IMR-90 (cell line): ENCODE data around the gene ISLR2. TPM values are rescaled to one million over a fixed set of nuclear protein-coding genes. Genes with fewer than 3 reads are reported as not detected.

Experiments
- ATAC-seq: fragments of 200-7000 bp; cut with Tn5 transposase; 2 replicates; pipeline ENCODE4 v1.9.1; 2020; ENCODE audit warnings: low read depth, mild to moderate bottlenecking, moderate library complexity
- BruUV-seq: library from RNA; stranded (reverse); fragments of 400-500 nt; replicated peaks from 2 replicates; lab custom pipeline; 2021; lab: Mats Ljungman, UMichigan
- CTCF ChIA-PET: fragments of 300-600 bp; formaldehyde crosslinking; extraction: SDS; loops from one replicate; lab custom pipeline; 2021; ENCODE audit warnings: antibody characterized with exemption; lab: Yijun Ruan, JAX
- POLR2A ChIA-PET: fragments of 300-600 bp; sonication (Branson Sonifier 250); formaldehyde crosslinking; loops from one replicate; lab custom pipeline; 2022; ENCODE audit warnings: antibody characterized with exemption; ENCODE audit not compliant: unreplicated experiment; lab: Charles Lee
- DNase-seq: peaks from one replicate; pipeline ENCODE4 v3.0.0; 2013
- H2AFZ ChIP-seq: replicated peaks from 2 replicates; pipeline ENCODE3; 2013; ENCODE audit warnings: low read length, mild to moderate bottlenecking; ENCODE audit not compliant: poor library complexity
- H2AK5ac ChIP-seq: 2 replicates; pipeline ENCODE4 v1.6.1; 2013; ENCODE audit warnings: low read depth, low read length, inconsistent platforms
- H2AK9ac ChIP-seq: replicated peaks from 2 replicates; pipeline ENCODE3; 2013; ENCODE audit warnings: mild to moderate bottlenecking, low read depth, low read length, moderate library complexity; ENCODE audit not compliant: poor library complexity
- H2BK120ac ChIP-seq: 2 replicates; pipeline ENCODE4 v1.6.1; 2013; ENCODE audit warnings: low read depth, low read length, inconsistent platforms
- H2BK15ac ChIP-seq: 3 replicates; pipeline ENCODE4 v1.6.1; 2013; ENCODE audit warnings: low read depth, low read length, inconsistent platforms
- H2BK20ac ChIP-seq: 2 replicates; pipeline ENCODE4 v1.6.1; 2013; ENCODE audit warnings: low read depth, mild to moderate bottlenecking, inconsistent platforms, low read length, moderate library complexity
- H2BK5ac ChIP-seq: 2 replicates; pipeline ENCODE4 v1.6.1; 2013; ENCODE audit warnings: mild to moderate bottlenecking, low read depth, low read length, inconsistent platforms; ENCODE audit not compliant: poor library complexity, severe bottlenecking
- H3K14ac ChIP-seq: replicated peaks from 2 replicates; pipeline ENCODE4 v1.6.1; 2013; ENCODE audit warnings: low read depth, low read length, inconsistent platforms
- H3K18ac ChIP-seq: 2 replicates; pipeline ENCODE4 v1.6.1; 2013; ENCODE audit warnings: low read depth, low read length, control low read depth
- H3K23ac ChIP-seq: 2 replicates; pipeline ENCODE4 v1.6.1; 2013; ENCODE audit warnings: low read depth, low read length, inconsistent platforms
- H3K27ac ChIP-seq: 2 replicates; pipeline ENCODE4 v1.5.1; 2013; ENCODE audit warnings: mild to moderate bottlenecking, control low read depth, low read length; ENCODE audit not compliant: insufficient read depth
- H3K27me3 ChIP-seq: 2 replicates; pipeline ENCODE4 v1.6.1; 2013; ENCODE audit warnings: low read length; ENCODE audit not compliant: control insufficient read depth, insufficient read depth
- H3K36me3 ChIP-seq: 2 replicates; pipeline ENCODE4 v1.6.1; 2013; ENCODE audit warnings: low read length, mixed read lengths; ENCODE audit not compliant: control insufficient read depth, insufficient read depth
- H3K4ac ChIP-seq: 2 replicates; pipeline ENCODE4 v1.6.1; 2013; ENCODE audit warnings: low read depth, low read length, inconsistent platforms
- H3K4me1 ChIP-seq: 2 replicates; pipeline ENCODE4 v1.6.1; 2013; ENCODE audit warnings: low read length, mixed read lengths; ENCODE audit not compliant: control insufficient read depth, insufficient read depth
- H3K4me2 ChIP-seq: 2 replicates; pipeline ENCODE4 v1.6.1; 2013; ENCODE audit warnings: low read depth, mild to moderate bottlenecking, control low read depth, low read length, moderate library complexity
- H3K4me3 ChIP-seq: 2 replicates; pipeline ENCODE4 v1.5.1; 2013; ENCODE audit warnings: low read depth, mild to moderate bottlenecking, control low read depth, low read length, moderate library complexity; ENCODE audit not compliant: insufficient read depth
- H3K56ac ChIP-seq: 2 replicates; pipeline ENCODE4 v1.6.1; 2013; ENCODE audit warnings: low read length, inconsistent platforms; ENCODE audit not compliant: insufficient read depth; ENCODE audit errors: extremely low read depth
- H3K79me1 ChIP-seq, 2 experiments: 2 replicates each; pipeline ENCODE4 v1.6.1; 2013; ENCODE audit warnings: low read length in 2 of 2, inconsistent platforms in 1 of 2, low read depth in 1 of 2
- H3K9ac ChIP-seq: 2 replicates; pipeline ENCODE4 v1.6.1; 2013; ENCODE audit warnings: low read depth, low read length, control low read depth
- H3K9me1 ChIP-seq: 2 replicates; pipeline ENCODE4 v1.6.1; 2013; ENCODE audit warnings: low read length, inconsistent platforms; ENCODE audit not compliant: insufficient read depth
- H3K9me3 ChIP-seq: 2 replicates; pipeline ENCODE4 v1.6.1; 2013; ENCODE audit warnings: low read length; ENCODE audit not compliant: control insufficient read depth, insufficient read depth
- H4K20me1 ChIP-seq: 2 replicates; pipeline ENCODE4 v1.6.1; 2013; ENCODE audit warnings: low read length, inconsistent platforms; ENCODE audit not compliant: insufficient read depth
- H4K5ac ChIP-seq: 2 replicates; pipeline ENCODE4 v1.6.1; 2013; ENCODE audit warnings: mild to moderate bottlenecking, low read depth, low read length, control low read depth
- H4K8ac ChIP-seq, 2 experiments: 2 replicates each; pipeline ENCODE4 v1.6.1; 2013; ENCODE audit warnings: low read depth in 2 of 2, low read length in 2 of 2, control low read depth in 1 of 2, inconsistent platforms in 1 of 2
- H4K91ac ChIP-seq: 2 replicates; pipeline ENCODE4 v1.6.1; 2013; ENCODE audit warnings: low read depth, low read length, inconsistent platforms; ENCODE audit not compliant: insufficient read depth
- BHLHE40 ChIP-seq: fragments of 150-350 bp; IDR thresholded peaks from 2 replicates; pipeline ENCODE4 v1.6.1; 2016; ENCODE audit warnings: mild to moderate bottlenecking, low read depth, low read length
- CEBPB ChIP-seq: IDR thresholded peaks from 2 replicates; pipeline ENCODE4 v1.6.1; 2012; ENCODE audit warnings: low read depth, low read length, improper control_type of control experiment
- CHD1 ChIP-seq: IDR thresholded peaks from 2 replicates; pipeline ENCODE4 v1.6.1; 2012; ENCODE audit warnings: low read depth, low read length, improper control_type of control experiment
- FOS ChIP-seq: fragments of 150-350 bp; IDR thresholded peaks from 2 replicates; pipeline ENCODE4 v1.6.1; 2016; ENCODE audit warnings: low read depth, low read length
- MAFK ChIP-seq: IDR thresholded peaks from 2 replicates; pipeline ENCODE4 v1.6.1; 2012; ENCODE audit warnings: low read depth, low read length, improper control_type of control experiment
- MAZ ChIP-seq: IDR thresholded peaks from 2 replicates; pipeline ENCODE4 v1.6.1; 2012; ENCODE audit warnings: low read depth, mild to moderate bottlenecking, low read length, improper control_type of control experiment, moderate library complexity, borderline replicate concordance
- MXI1 ChIP-seq: IDR thresholded peaks from 2 replicates; pipeline ENCODE4 v1.6.1; 2012; ENCODE audit warnings: low read depth, mild to moderate bottlenecking, low read length, moderate library complexity, borderline replicate concordance
- NFE2L2 ChIP-seq: fragments of 150-350 bp; IDR thresholded peaks from 2 replicates; pipeline ENCODE4 v1.6.1; 2016; ENCODE audit warnings: low read depth, mild to moderate bottlenecking, low read length
- POLR2A ChIP-seq: IDR thresholded peaks from 2 replicates; pipeline ENCODE4 v1.6.1; 2012; ENCODE audit warnings: mild to moderate bottlenecking, low read depth, low read length
- RAD21 ChIP-seq: IDR thresholded peaks from 2 replicates; pipeline ENCODE4 v1.6.1; 2012; ENCODE audit warnings: low read length, improper control_type of control experiment
- RCOR1 ChIP-seq: IDR thresholded peaks from 2 replicates; pipeline ENCODE4 v1.6.1; 2012; ENCODE audit warnings: mild to moderate bottlenecking, low read length, improper control_type of control experiment; ENCODE audit not compliant: insufficient replicate concordance
- RFX5 ChIP-seq: IDR thresholded peaks from 2 replicates; pipeline ENCODE4 v1.8.0; 2012; ENCODE audit warnings: low read depth, mild to moderate bottlenecking, low read length, moderate library complexity
- SMC3 ChIP-seq: fragments of 150-350 bp; IDR thresholded peaks from 2 replicates; pipeline ENCODE4 v1.6.1; 2016; ENCODE audit warnings: low read depth, mild to moderate bottlenecking, antibody characterized with exemption, low read length, moderate library complexity
- WGBS, 2 experiments: methylation state at CpG; one replicate each; pipeline versions ENCODE4 v1.1.5 to v1.1.7; 2013; ENCODE audit warnings: missing lambda C conversion rate in 2 of 2; ENCODE audit not compliant: insufficient read length in 1 of 2; ENCODE audit errors: extremely low coverage in 2 of 2; 5-methylcytosine and 5-hydroxymethylcytosine counted together
- dilution Hi-C: fragments of 300-500 bp; cut with HindIII; formaldehyde crosslinking; loops from one replicate; pipeline ENCODE4 v1.14.3; 2018; ENCODE audit warnings: low sequenced_read_pairs; ENCODE audit not compliant: unreplicated experiment
- in situ Hi-C: fragments of 300-500 bp; cut with MboI; formaldehyde crosslinking; loops from 3 replicates; pipeline ENCODE4 v1.14.3; 2019; ENCODE audit warnings: low sequenced_read_pairs, inconsistent platforms, mixed read lengths
- intact Hi-C: fragments of 100-400 bp; cut with micrococcal nuclease; formaldehyde crosslinking; loops from 2 replicates; pipeline ENCODE4 v1.10.0; 2022
- polyA plus RNA-seq, 3 experiments: library from polyadenylated mRNA; depleted of rRNA; stranded (reverse); fragments of >200 nt; gene quantifications; 2 replicates each; pipeline ENCODE4 v1.2.3, GENCODE V29; 2012; ENCODE audit warnings: low replicate concordance in 1 of 3
- total RNA-seq: library from RNA; depleted of rRNA; stranded (reverse); fragments of >200 nt; gene quantifications from 2 replicates; pipeline ENCODE4 v1.2.3, GENCODE V29; 2012
- TF ChIP-seq, protein P1 (sequence below): fragments of 150-350 bp; IDR thresholded peaks from 2 replicates; pipeline ENCODE4 v1.6.1; 2016; ENCODE audit warnings: low read depth, mild to moderate bottlenecking, low read length, moderate library complexity, borderline replicate concordance
- TF ChIP-seq, protein P2 (sequence below): conservative IDR thresholded peaks from 2 replicates; pipeline ENCODE4 v1.5.1; 2012; ENCODE audit warnings: mild to moderate bottlenecking, low read depth, low read length, improper control_type of control experiment
- TF ChIP-seq, protein P3 (sequence below): fragments of 150-350 bp; IDR thresholded peaks from 2 replicates; pipeline ENCODE4 v1.6.1; 2017; ENCODE audit warnings: mild to moderate bottlenecking, antibody characterized with exemption, low read length, low read depth

The ISLR2 gene
- total and polyA plus RNA-seq, 2 of the 4 experiments (the other 2 are of a cell fraction), result not detected

DNA sequence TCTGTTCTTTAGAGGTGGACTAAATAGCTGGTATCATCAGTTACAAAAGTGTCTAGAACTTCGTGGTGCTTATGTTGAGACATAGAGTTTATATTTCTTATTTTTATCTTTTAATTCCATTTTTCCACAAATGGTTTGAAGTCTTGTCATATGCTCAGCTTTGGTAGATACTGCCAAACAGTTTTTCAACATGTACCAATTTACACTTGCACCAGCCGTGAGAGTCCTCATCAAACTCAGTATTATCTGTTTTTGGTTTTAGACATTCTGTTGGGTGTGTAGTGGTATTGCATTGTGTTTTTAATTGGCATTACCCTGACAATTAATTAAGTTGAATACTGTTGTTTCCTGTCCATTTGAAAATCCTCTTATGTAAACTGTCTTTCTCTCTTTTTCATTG is 16.7 kb downstream of the ISLR2 start:
- Histone ChIP-seq H4K91ac (no peak overlapping the region), H3K4me3 (no peak overlapping the region), H3K4ac (no peak overlapping the region), H3K27ac (no peak overlapping the region), H3K79me1 (no peaks in the 10 kb centered on the region), H3K23ac (no peak overlapping the region), H2BK120ac (no peak overlapping the region), H3K56ac (no peak overlapping the region), H3K9me3 (no peaks in the 10 kb centered on the region; the same call in 1 of the 2 replicates), H3K9ac (no peak overlapping the region), H2AFZ (no peak overlapping the region), H4K8ac (no peak overlapping the region), H2AK5ac (no peak overlapping the region), H3K9me1 (no peaks in the 10 kb centered on the region), H4K5ac (no peak overlapping the region), H3K18ac (no peak overlapping the region), H4K20me1 (no peaks in the 10 kb centered on the region), H3K27me3 (peaks cover 24% of the 10 kb centered on the region), H3K36me3 (no peaks in the 10 kb centered on the region), H2BK20ac (no peak overlapping the region), H3K4me2 (no peak overlapping the region), H2AK9ac (no peak overlapping the region), H2BK5ac (no peak overlapping the region), H3K14ac (no peak overlapping the region), H3K4me1 (no peaks in the 10 kb centered on the region), H2BK15ac (no peak overlapping the region)
- in situ Hi-C loops (no loop called here), dilution Hi-C loops (no loop called here), intact Hi-C loops (no loop called here)
- POLR2A ChIA-PET, result no interaction called here
- DNase-seq (no peak), ATAC-seq (no peak)
- TF ChIP-seq MAFK (no peak), NFE2L2 (no peak), BHLHE40 (no peak), RAD21 (no peak), MAZ (no peak), RFX5 (no peak), FOS (no peak), CHD1 (no peak), SMC3 (no peak), POLR2A (no peak), RCOR1 (no peak), CEBPB (no peak), MXI1 (no peak)
- TF ChIP-seq, protein P1, sequence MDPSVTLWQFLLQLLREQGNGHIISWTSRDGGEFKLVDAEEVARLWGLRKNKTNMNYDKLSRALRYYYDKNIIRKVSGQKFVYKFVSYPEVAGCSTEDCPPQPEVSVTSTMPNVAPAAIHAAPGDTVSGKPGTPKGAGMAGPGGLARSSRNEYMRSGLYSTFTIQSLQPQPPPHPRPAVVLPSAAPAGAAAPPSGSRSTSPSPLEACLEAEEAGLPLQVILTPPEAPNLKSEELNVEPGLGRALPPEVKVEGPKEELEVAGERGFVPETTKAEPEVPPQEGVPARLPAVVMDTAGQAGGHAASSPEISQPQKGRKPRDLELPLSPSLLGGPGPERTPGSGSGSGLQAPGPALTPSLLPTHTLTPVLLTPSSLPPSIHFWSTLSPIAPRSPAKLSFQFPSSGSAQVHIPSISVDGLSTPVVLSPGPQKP, result no peak
- TF ChIP-seq, protein P2, sequence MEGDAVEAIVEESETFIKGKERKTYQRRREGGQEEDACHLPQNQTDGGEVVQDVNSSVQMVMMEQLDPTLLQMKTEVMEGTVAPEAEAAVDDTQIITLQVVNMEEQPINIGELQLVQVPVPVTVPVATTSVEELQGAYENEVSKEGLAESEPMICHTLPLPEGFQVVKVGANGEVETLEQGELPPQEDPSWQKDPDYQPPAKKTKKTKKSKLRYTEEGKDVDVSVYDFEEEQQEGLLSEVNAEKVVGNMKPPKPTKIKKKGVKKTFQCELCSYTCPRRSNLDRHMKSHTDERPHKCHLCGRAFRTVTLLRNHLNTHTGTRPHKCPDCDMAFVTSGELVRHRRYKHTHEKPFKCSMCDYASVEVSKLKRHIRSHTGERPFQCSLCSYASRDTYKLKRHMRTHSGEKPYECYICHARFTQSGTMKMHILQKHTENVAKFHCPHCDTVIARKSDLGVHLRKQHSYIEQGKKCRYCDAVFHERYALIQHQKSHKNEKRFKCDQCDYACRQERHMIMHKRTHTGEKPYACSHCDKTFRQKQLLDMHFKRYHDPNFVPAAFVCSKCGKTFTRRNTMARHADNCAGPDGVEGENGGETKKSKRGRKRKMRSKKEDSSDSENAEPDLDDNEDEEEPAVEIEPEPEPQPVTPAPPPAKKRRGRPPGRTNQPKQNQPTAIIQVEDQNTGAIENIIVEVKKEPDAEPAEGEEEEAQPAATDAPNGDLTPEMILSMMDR, result no peak
- TF ChIP-seq, protein P3, sequence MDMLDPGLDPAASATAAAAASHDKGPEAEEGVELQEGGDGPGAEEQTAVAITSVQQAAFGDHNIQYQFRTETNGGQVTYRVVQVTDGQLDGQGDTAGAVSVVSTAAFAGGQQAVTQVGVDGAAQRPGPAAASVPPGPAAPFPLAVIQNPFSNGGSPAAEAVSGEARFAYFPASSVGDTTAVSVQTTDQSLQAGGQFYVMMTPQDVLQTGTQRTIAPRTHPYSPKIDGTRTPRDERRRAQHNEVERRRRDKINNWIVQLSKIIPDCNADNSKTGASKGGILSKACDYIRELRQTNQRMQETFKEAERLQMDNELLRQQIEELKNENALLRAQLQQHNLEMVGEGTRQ, result no peak
- CTCF ChIA-PET, result no interaction called here
- BruUV-seq, result no TSS peak
- no CpG with 5 or more reads among the region's 2 CpGs for WGBS, 2 experiments
